GM23338 (cell line): ENCODE results near the gene MUC5B. TPM values are rescaled to one million over a fixed set of nuclear protein-coding genes. Genes with fewer than 3 reads are reported as not detected.

Experiments
- ETS1 ChIP-seq: IDR thresholded peaks from 2 replicates; pipeline ENCODE4 v1.6.1; 2016; ENCODE audit warnings: antibody characterized with exemption
- EZH2 ChIP-seq: fragments of 200-600 bp; sonication (generic); IDR thresholded peaks from one replicate; pipeline ENCODE4 v1.8.0; 2017; ENCODE audit warnings: antibody characterized with exemption, mild to moderate bottlenecking, low read depth; ENCODE audit not compliant: unreplicated experiment
- JUNB ChIP-seq: IDR thresholded peaks from one replicate; pipeline ENCODE4 v1.6.1; 2016; ENCODE audit warnings: antibody characterized with exemption; ENCODE audit not compliant: unreplicated experiment
- REST ChIP-seq: IDR thresholded peaks from one replicate; pipeline ENCODE4 v1.6.1; 2018; ENCODE audit warnings: antibody characterized with exemption; ENCODE audit not compliant: unreplicated experiment
- STAT1 ChIP-seq: IDR thresholded peaks from one replicate; pipeline ENCODE4 v1.6.1; 2016; ENCODE audit warnings: antibody characterized with exemption; ENCODE audit not compliant: unreplicated experiment
- ZNF331 ChIP-seq: fragments of 250-450 bp; sonication (Bioruptor Pico); IDR thresholded peaks from 2 replicates; pipeline ENCODE4 v1.5.0; 2020; ENCODE audit warnings: low read depth, mild to moderate bottlenecking, moderate library complexity
- ZNF462 ChIP-seq: fragments of 250-450 bp; sonication (Bioruptor Pico); IDR thresholded peaks from 2 replicates; pipeline ENCODE4 v1.5.0; 2020; ENCODE audit warnings: mild to moderate bottlenecking, moderate library complexity
- polyA plus RNA-seq: library from polyadenylated mRNA; unstranded; fragments of >200 nt; fragmentation: Nextera tagmentation; extraction: Ambion mirVana; gene quantifications from 2 replicates; pipeline ENCODE4 v1.2.1, GENCODE V29; 2016
- total RNA-seq: library from RNA; depleted of rRNA; stranded (reverse); fragments of >200 nt; shearing (Covaris generic); gene quantifications from 2 replicates; pipeline ENCODE4 v1.2.3, GENCODE V29; 2014

Gene MUC5B
- total and polyA plus RNA-seq, 2 experiments from 2014 or later, result 0.18 to 0.90 TPM

- TF ChIP-seq ZNF462 (CRISPR knock-in tag) (no peak), REST (no peak), ZNF331 (no peak), STAT1 (no peak), JUNB (no peak), EZH2 (no peak), ETS1 (no peak)
Observed at GRCh38 chr11:1304380-1304779, 81.5 kb downstream of the MUC5B start (continued).
